GM10248 (cell line): ENCODE measurements around the gene MIA2.
A peak's percentile ranks its signal among the peaks of the same experiment; 100 is the strongest.
"Not testable (repeated sequence)": the region's sequence is repeated elsewhere in the genome, so short reads cannot be mapped to it uniquely, and the experiment has no call there.

Experiments used
- CTCF ChIA-PET: fragments of 300-600 bp; sonication (Branson Sonifier 250); formaldehyde crosslinking; extraction: SDS; loops from one replicate; lab custom pipeline; 2021; ENCODE audit warnings: antibody characterized with exemption; lab: Yijun Ruan, JAX
- POLR2A ChIA-PET: fragments of 350-650 bp; sonication (Branson Sonifier 250); formaldehyde crosslinking; extraction: SDS; loops from one replicate; lab custom pipeline; 2020; ENCODE audit warnings: antibody characterized with exemption; lab: Yijun Ruan, JAX
- DNase-seq: peaks from one replicate; pipeline ENCODE4 v3.0.0; 2012; ENCODE audit errors: extremely low spot score
- TF ChIP-seq, protein P1 (sequence below): IDR thresholded peaks from 2 replicates; pipeline ENCODE4 v1.5.1; 2012; ENCODE audit warnings: mild to moderate bottlenecking, low read depth; ENCODE audit errors: extremely low read depth, missing control alignments, control extremely low read depth

MIA2 gene

DNA sequence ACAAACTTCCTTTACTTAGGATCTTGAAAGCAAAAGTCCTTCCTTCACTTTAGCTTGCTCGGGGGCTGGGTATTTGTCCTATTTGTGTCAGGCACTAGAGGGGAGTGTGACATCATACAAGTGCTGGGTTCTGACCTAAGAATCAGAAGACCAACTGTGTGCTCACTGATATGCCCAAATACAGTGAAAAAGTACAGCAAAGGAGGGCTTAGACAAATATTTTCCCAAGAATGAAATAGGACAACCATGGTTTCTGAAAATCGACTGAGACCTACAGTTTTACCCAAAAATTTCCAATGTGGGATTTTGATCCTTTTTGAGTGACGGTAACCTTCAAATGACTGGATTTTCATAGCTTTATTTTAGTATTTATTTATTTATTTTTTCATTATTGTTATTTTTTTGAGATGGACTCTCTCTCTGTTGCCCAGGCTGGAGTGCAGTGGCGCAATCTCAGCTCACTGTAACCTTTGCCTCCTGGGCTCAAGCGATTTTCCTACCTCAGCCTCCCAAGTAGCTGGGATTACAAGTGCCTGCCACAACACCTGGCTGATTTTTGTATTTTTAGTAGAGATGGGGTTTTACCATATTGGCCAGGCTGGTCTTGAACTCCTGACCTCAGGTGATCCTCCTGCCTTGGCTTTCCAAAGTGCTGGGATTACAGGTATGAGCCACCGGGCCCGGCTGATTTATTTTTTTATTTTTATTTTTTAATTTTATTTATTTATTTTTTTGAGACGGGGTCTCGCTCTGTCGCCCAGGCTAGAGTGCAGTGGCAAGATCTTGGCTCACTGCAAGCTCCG is 1.8 kb upstream of the MIA2 start:
- CTCF ChIA-PET: interaction anchor here (0.6 to 2.9 kb wide), 21 partner anchors 9 to 261 kb away, joined by 3 to 25 read pairs (median 4); partner anchors contain the start of gene GEMIN2
- peak; percentile 53 for DNase-seq
- POLR2A ChIA-PET: not testable (repeated sequence)
- TF ChIP-seq, protein P1, sequence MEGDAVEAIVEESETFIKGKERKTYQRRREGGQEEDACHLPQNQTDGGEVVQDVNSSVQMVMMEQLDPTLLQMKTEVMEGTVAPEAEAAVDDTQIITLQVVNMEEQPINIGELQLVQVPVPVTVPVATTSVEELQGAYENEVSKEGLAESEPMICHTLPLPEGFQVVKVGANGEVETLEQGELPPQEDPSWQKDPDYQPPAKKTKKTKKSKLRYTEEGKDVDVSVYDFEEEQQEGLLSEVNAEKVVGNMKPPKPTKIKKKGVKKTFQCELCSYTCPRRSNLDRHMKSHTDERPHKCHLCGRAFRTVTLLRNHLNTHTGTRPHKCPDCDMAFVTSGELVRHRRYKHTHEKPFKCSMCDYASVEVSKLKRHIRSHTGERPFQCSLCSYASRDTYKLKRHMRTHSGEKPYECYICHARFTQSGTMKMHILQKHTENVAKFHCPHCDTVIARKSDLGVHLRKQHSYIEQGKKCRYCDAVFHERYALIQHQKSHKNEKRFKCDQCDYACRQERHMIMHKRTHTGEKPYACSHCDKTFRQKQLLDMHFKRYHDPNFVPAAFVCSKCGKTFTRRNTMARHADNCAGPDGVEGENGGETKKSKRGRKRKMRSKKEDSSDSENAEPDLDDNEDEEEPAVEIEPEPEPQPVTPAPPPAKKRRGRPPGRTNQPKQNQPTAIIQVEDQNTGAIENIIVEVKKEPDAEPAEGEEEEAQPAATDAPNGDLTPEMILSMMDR: peak; percentile 46

DNA sequence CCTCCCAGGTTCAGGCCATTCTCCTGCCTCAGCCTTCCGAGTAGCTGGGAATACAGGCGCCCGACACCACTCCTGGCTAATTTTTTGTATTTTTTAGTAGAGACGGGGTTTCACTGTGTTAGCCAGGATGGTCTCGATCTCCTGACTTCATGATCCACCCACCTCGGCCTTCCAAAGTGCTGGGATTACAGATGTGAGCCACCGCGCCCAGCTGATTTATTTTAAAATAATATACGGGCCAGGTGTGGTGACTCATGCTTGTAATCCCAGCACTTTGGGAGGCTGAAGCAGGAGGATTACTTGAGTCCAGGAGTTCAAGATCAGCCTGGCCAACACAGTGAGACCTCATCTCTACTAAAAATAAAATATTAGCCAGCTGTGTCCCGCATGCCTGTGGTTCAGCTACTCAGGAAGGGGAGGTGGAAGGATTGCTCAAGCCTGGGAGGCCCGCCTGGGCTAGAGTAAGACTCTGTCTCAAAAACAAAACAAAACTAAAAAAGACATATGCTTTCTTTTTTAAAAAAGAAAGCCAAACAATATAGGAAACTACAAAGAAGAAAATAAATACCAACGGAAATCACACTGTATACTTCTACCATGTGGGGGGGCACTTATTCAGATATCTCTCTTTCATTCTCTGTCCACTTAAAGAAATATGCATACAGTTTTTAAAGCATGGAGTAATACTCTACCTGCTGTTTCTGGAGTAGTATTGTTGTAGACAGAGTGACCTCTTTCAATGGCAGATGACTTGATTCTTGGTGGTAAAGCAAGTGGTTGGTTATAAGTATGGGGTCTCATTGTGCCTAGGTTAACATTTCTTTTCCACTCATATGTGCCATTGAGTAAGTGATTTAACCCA is 930 bp upstream of the MIA2 start:
- peak; percentile 23 for DNase-seq
- ChIA-PET POLR2A (no interaction called here), CTCF (interaction anchor here (0.9 to 2.9 kb wide), 14 partner anchors 8 to 260 kb away, joined by 3 to 25 read pairs (median 5); no protein-coding TSS in a partner anchor)
- TF ChIP-seq, protein P1: no peak

DNA sequence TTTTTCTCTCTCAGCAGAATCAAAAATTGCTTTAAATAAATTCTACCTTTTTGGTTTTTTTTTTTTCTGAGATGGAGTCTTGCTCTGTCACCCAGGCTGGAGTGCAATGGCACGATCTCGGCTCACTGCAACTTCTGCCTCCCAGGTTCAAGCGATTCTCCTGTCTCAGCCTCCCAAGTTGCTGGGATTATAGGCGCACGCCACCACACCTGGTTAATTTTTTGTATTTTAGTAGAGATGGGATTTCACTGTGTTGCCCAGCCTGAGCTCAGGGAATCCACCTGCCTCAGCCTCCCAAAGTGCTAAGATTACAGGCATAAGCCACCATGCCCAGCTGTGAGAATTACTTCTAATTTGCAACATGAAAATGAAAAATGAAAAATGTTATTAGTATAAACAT is 1.3 kb downstream of the MIA2 start:
- DNase-seq, POLR2A ChIA-PET: not testable (repeated sequence)
- CTCF ChIA-PET: interaction anchor here (1.0 kb wide), 1 partner anchor 9 kb away, joined by 3 read pairs; no protein-coding TSS in a partner anchor

DNA sequence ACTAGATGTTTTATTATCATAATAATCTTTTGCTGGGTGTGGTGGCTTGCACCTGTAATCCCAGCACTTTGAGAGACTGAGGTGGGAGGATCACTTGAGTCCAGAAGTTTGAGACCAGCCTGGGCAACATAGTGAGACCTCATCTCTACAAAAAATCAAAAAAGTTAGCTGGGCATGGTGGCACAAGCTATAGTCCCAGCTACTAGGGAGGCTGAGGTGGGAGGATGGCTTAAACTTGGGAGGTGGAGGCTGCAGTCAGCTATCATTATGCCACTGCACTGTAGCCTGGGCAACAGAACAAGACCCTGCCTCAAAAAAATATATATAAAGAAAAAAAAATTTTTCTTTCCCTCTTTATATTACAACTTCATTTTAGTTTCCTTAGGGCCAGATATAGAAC is 1.8 kb downstream of the MIA2 start:
- DNase-seq, POLR2A ChIA-PET: not testable (repeated sequence)
- CTCF ChIA-PET: interaction anchor here (1.0 kb wide), 1 partner anchor 9 kb away, joined by 3 read pairs; no protein-coding TSS in a partner anchor

DNA sequence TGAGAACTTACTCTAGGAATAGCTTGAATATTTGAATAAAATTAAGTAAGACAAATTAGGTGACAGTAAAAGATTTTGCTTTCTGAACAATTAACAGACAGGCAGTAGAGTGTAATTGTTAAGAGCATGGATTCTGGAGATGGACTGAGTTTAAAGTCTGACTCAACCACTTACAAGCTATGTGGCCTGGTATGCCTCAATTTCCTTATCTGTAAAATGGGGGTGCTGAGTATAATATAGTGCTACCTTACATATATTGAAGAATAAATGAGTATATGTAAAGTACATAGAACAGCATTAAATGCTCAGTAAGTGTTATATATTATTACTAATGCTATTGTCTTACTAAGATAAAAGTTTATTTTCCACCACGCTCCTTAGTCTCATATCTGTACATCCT is 7.1 kb downstream of the MIA2 start:
- no peak for DNase-seq
- TF ChIP-seq, protein P1: no peak
- CTCF ChIA-PET: interaction anchor here (1.0 to 1.7 kb wide), 4 partner anchors 9 to 14 kb away, joined by 3 to 6 read pairs (median 4); no protein-coding TSS in a partner anchor
- POLR2A ChIA-PET: interaction anchor here (1.3 kb wide), 1 partner anchor 56 kb away, joined by 3 read pairs; no protein-coding TSS in a partner anchor

DNA sequence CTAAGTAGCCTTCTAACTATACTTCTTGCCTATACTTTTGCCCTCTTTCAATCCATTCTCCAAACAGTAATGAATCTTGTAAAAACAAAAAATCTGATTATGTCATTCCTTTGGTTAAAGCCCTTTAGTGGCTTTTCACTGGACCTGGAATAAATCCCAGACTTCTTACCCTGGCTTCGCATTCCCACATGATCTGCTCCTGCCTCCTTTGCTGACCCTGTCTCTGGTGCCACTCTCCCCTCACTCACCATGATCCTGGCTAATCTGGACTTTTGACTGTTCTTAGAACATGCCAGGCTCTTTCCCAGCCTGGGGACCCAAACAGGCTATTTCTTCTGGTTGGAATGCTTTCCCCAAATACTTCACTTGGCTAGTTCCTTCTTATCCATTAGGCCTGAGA is 7.9 kb downstream of the MIA2 start:
- POLR2A ChIA-PET: interaction anchor here (1.3 kb wide), 1 partner anchor 57 kb away, joined by 3 read pairs; no protein-coding TSS in a partner anchor
- TF ChIP-seq, protein P1: no peak
- DNase-seq: no peak
- CTCF ChIA-PET: interaction anchor here (1.0 kb wide), 1 partner anchor 12 kb away, joined by 3 read pairs; no protein-coding TSS in a partner anchor

DNA sequence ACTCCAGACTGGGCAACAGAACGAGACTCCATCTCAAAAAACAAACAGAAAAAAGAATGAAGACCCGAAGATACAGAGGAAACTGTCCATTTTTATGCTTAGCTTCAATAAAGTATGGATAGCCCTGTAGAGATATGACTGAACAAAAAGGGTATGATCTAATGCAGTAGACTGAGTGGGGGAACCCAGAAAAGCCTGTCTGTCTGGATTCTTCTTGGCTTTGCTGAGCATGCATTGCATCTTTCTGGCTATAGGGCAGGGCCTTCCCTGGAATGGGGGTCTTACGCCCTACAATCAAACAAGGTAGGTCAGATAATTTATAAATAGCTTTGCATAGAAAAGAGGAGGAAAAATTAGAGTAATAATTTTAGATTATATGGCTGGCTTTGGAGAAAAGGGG is 10.1 kb downstream of the MIA2 start:
- DNase-seq: no peak
- TF ChIP-seq, protein P1: no peak
- CTCF ChIA-PET: interaction anchor here (1.1 to 3.1 kb wide), 2 partner anchors 9 to 12 kb away, joined by 3 to 13 read pairs; no protein-coding TSS in a partner anchor
- POLR2A ChIA-PET: no interaction called here
